GM12873 (cell line): Measurements from ENCODE around the gene TSEN54.

ENCODE experiments used
- CTCF ChIP-seq: IDR thresholded peaks from 2 replicates; pipeline ENCODE4 v1.5.1; 2012; ENCODE audit warnings: low read depth, mild to moderate bottlenecking, moderate library complexity, low read length, control low read depth; ENCODE audit not compliant: insufficient read depth; ENCODE audit errors: missing control alignments

The TSEN54 gene

GRCh38 chr17:75553295-75554110 is 37.2 kb downstream of the TSEN54 start:
- TF ChIP-seq CTCF: no peak

GRCh38 chr17:75555679-75556153 is 39.4 kb downstream of the TSEN54 start:
- TF ChIP-seq CTCF: no peak

GRCh38 chr17:75557075-75557851 is 40.9 kb downstream of the TSEN54 start:
- no peak for TF ChIP-seq CTCF

DNA sequence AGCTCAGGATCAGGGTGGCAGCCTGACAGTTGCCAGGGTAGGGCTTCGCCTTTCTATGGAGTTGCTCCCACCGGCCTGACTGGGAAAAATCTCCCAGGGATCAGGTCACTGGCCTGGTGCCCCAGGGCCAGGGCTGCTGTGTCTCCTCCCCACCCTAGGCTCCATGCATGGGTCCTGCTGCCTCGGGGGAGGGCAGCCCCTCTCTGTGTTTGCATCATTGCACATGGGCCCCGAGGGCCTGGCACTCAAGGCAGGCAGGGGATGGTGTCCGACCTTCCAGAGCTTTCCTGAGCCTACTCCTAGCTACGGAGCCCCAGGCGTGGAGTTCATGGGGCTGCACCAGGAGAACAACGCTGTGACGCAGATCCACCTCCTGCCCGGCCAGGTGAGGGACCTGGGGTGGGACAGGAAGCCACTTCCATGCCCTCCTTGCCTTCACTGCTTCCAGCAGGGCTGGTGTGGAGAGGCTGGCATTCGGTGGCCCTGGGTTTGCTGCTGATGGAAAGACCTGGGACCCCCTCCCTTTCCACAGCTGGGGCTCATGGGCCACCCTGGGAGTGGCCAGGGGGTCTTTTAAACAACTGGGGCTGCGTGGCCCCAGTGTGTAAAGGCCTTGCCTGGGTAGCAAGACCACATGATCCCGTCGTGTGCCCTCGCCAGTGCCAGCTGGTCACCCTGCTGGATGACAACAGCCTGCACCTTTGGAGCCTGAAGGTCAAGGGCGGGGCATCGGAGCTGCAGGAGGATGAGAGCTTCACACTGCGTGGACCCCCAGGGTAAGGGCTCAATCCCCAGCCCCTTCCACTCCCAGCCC is 41.7 kb downstream of the TSEN54 start:
- TF ChIP-seq CTCF: no peak

DNA sequence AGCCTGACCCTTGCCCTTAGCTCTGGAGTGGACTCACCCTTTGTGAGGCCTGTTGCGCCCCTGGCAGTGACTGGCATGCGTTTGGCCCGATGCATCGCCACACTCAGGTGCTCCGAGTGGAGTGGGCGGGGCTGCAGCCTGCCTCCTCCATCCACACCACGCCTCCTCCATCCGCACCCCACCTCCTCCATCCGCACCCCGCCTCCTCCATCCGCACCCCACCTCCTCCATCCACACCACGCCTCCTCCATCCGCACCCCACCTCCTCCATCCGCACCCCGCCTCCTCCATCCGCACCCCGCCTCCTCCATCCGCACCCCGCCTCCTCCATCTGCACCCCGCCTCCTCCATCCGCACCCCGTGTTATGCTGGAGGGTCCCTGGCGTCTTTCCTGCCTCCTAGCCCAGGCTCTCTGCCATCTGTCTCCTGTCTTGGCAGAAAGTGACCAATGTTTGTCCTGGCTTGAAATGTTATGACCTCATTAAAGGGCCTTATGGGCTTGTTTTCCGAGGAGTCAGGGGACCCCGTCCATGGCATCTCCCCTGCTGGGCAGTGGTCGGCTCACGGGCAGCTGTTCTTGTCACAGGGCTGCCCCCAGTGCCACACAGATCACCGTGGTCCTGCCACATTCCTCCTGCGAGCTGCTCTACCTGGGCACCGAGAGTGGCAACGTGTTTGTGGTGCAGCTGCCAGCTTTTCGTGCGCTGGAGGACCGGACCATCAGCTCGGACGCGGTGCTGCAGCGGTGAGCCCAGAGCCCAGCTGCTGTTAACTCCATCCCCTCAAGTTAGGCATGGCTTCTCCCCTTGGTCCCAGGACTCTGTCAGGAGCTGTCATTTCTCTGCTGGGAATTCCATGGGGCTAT is 42.6 kb downstream of the TSEN54 start:
- no peak for TF ChIP-seq CTCF

DNA sequence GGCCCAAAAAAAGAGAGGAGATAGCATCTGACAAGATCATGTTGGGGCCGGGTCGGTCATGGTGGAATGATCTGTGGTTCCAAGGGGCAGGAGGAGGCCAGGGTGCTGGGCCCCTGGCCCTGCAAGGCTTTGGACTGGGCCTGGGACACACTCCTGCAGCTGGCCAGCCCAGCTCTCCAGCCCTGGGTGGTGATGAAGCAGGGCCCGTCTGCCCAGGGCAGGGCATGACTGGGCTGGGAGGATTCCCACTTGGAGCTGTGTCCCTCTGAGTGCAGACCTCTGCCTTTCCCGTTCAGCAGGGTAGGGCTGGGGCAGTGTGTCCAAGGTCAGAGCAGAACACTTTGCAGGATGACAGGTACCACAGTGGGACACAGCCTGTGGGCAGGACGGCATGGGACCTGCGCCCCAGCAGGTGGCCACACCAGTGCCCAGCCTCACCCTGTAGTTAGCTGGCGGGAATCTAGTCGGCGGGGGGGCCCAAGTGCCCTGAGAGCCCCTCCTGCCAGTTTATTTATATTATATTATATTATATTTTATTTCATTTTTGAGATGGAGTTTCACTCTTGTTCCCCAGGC is 43.7 kb downstream of the TSEN54 start:
- TF ChIP-seq CTCF: no peak
